ENCODE data around the gene PIAS2.

PIAS2 gene

DNA sequence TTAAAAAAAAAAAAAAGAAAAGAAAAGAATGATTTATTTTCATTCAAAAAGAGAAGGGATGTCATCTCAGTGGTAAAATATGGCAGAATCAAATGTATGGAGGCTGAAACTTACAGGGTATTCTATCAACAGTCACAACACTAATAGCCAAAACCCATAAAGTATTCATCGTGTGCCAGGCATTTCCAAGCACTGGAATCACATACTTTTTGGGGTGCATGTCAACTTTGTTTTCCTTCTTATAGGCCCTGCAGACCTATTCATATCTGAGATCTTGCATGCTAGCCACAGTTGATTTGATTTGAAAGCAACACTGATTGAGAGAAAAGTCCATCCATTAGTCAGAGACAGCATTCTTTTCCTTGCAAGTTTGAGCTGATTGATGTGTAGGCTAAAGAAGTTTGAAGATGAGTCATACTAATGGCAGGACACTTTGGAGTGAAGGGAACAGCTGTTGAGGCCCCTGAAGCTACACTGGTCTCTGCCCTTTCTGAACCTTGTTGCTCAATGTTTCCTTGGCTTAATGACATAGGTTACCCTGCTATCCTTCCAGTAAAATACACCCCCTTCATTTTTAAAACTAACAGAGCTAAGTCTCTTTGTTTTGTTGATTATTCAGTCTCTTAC lies 22.1 kb upstream of the PIAS2 start:
- Histone ChIP-seq H3K27me3 (ENCODE audit: insufficient read depth, poor library complexity, severe bottlenecking) (no peaks in the 10 kb centered on the region), H3K4me1 (ENCODE audit: insufficient read depth, poor library complexity, severe bottlenecking) (no peaks in the 10 kb centered on the region), H3K27ac (ENCODE audit: poor library complexity, severe bottlenecking) (no peak overlapping the region), H3K4me3 (ENCODE audit: severe bottlenecking) (no peak overlapping the region), H3K9me3 (ENCODE audit: severe bottlenecking) (no peaks in the 10 kb centered on the region), H3K36me3 (ENCODE audit: low read depth) (no peaks in the 10 kb centered on the region)
- TF ChIP-seq, protein P1, sequence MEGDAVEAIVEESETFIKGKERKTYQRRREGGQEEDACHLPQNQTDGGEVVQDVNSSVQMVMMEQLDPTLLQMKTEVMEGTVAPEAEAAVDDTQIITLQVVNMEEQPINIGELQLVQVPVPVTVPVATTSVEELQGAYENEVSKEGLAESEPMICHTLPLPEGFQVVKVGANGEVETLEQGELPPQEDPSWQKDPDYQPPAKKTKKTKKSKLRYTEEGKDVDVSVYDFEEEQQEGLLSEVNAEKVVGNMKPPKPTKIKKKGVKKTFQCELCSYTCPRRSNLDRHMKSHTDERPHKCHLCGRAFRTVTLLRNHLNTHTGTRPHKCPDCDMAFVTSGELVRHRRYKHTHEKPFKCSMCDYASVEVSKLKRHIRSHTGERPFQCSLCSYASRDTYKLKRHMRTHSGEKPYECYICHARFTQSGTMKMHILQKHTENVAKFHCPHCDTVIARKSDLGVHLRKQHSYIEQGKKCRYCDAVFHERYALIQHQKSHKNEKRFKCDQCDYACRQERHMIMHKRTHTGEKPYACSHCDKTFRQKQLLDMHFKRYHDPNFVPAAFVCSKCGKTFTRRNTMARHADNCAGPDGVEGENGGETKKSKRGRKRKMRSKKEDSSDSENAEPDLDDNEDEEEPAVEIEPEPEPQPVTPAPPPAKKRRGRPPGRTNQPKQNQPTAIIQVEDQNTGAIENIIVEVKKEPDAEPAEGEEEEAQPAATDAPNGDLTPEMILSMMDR (IDR thresholded peaks at IDR 0.05; ENCODE audit: poor library complexity, severe bottlenecking) = no peak
- DNase-seq (ENCODE audit: low spot score) (no peak), ATAC-seq (ENCODE audit: low read depth) (peak; percentile 72)

DNA sequence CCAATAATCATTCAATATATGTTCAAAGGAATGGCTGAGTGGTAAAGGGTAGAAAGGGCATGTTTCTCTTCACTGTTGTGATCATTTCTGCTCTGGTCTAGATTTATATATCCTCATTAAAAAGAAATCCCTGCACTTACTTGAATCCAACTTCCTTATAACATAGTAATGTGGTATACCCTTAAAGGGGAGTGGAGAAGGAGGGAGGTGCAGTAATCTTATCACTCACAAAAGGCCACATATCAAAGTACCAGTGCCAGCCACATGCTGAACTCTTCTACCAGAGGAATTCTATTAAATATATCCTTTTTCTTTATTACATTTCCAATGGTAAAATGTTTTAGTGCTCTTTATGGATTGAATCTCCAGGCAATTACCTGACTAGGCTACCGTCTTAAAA lies 3.3 kb upstream of the PIAS2 start:
- DNase-seq (ENCODE audit: low spot score) (no peak), ATAC-seq (ENCODE audit: low read depth) (no peak)
- Histone ChIP-seq H3K4me3 (ENCODE audit: severe bottlenecking) (no peak overlapping the region), H3K27me3 (ENCODE audit: insufficient read depth, poor library complexity, severe bottlenecking) (no peaks in the 10 kb centered on the region), H3K36me3 (ENCODE audit: low read depth) (no peaks in the 10 kb centered on the region), H3K27ac (ENCODE audit: poor library complexity, severe bottlenecking) (no peak overlapping the region), H3K9me3 (ENCODE audit: severe bottlenecking) (no peaks in the 10 kb centered on the region), H3K4me1 (ENCODE audit: insufficient read depth, poor library complexity, severe bottlenecking) (peaks cover 9% of the 10 kb centered on the region)
- TF ChIP-seq, protein P1 (IDR thresholded peaks at IDR 0.05; ENCODE audit: poor library complexity, severe bottlenecking) = no peak

DNA sequence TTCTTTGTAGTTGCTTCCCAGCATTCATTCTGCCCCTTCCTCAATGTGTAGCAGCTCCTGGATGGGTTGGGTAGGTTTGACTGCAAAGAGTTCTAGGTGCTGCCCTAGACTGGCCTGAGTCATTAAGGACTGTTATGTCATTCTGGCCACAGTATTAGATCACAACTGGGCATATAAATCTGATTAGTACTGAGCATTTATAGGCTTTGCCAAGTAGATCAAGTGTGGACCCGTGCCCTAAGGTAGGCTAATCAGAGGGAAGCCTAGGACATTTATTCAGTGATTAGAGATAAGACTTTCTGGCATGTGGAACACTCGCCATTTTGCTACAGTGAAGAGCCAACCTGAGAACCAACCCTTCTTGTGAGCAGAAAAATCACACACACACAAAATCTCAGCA lies 2.8 kb upstream of the PIAS2 start:
- no peak overlapping the region for H3K4me3 ChIP-seq (ENCODE audit: severe bottlenecking)
- DNase-seq (ENCODE audit: low spot score) (no peak), ATAC-seq (ENCODE audit: low read depth) (no peak)
- H3K36me3 ChIP-seq (ENCODE audit: low read depth) = no peaks in the 10 kb centered on the region
- H3K9me3 ChIP-seq (ENCODE audit: severe bottlenecking) = no peaks in the 10 kb centered on the region
- H3K27ac ChIP-seq (ENCODE audit: poor library complexity, severe bottlenecking) = no peak overlapping the region
- no peaks in the 10 kb centered on the region for H3K27me3 ChIP-seq (ENCODE audit: insufficient read depth, poor library complexity, severe bottlenecking)
- TF ChIP-seq, protein P1 (IDR thresholded peaks at IDR 0.05; ENCODE audit: poor library complexity, severe bottlenecking) = no peak
- peaks cover 12% of the 10 kb centered on the region for H3K4me1 ChIP-seq (ENCODE audit: insufficient read depth, poor library complexity, severe bottlenecking)

DNA sequence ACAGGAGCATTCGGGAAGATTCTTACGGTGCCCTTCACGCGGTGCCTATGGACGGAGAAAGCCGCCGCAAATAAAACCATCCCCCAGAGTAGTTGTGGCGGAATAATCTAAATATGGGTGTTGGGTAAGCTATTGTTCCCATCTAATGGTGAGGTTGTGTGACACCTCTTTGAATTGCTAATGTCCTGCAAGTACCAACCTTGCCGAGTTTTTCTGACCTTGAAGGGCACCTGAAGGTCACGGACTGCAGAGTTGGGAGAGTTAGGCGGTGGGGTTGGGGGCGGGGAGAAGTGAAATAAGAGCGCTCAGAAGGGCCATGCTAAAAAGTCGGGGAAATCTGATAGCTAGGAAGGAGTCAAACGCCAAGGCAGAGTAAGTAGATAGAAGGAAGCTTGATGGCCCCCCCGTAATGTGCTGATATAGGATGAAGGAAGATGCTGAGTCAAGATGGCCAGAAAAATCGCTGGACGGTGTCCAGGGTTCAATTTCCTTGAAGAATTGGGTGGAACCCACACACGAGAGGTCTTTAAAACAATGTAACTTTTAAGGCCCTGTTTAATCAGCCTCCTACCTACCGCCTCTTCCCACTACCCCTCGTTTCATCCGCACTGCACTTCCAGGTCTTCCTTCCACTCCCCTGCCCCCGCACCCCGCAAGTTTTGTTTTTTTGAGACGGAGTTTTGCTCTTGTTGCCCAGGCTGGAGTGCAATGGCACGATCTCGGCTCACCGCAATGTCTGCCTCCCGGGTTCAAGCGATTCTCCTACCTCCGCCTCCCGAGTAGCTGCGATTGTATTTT lies 695 bp upstream of the PIAS2 start:
- Histone ChIP-seq H3K4me1 (ENCODE audit: insufficient read depth, poor library complexity, severe bottlenecking) (peaks cover 16% of the 10 kb centered on the region), H3K36me3 (ENCODE audit: low read depth) (no peaks in the 10 kb centered on the region), H3K27me3 (ENCODE audit: insufficient read depth, poor library complexity, severe bottlenecking) (no peaks in the 10 kb centered on the region), H3K27ac (ENCODE audit: poor library complexity, severe bottlenecking) (peak overlapping the region; percentile 61), H3K9me3 (ENCODE audit: severe bottlenecking) (no peaks in the 10 kb centered on the region), H3K4me3 (ENCODE audit: severe bottlenecking) (peak overlapping the region; percentile 82)
- TF ChIP-seq, protein P1 (IDR thresholded peaks at IDR 0.05; ENCODE audit: poor library complexity, severe bottlenecking) = no peak
- ATAC-seq (ENCODE audit: low read depth) = no peak; the same call in 1 of the 3 replicates
- no peak for DNase-seq (ENCODE audit: low spot score)

All from RWPE2 (cell line).